HG03469 (cell line): Measurements from ENCODE around the gene BACH2.
"Not testable (repeated sequence)": the region's sequence is repeated elsewhere in the genome, so short reads cannot be mapped to it uniquely, and the experiment has no call there.

Source experiments
- ATAC-seq: cut with Tn5 transposase; IDR thresholded peaks from one replicate; pipeline ENCODE4 v1.9.1; 2021; ENCODE audit warnings: mild to moderate bottlenecking, moderate library complexity, moderate number of reproducible peaks; ENCODE audit not compliant: unreplicated experiment

Gene BACH2

DNA sequence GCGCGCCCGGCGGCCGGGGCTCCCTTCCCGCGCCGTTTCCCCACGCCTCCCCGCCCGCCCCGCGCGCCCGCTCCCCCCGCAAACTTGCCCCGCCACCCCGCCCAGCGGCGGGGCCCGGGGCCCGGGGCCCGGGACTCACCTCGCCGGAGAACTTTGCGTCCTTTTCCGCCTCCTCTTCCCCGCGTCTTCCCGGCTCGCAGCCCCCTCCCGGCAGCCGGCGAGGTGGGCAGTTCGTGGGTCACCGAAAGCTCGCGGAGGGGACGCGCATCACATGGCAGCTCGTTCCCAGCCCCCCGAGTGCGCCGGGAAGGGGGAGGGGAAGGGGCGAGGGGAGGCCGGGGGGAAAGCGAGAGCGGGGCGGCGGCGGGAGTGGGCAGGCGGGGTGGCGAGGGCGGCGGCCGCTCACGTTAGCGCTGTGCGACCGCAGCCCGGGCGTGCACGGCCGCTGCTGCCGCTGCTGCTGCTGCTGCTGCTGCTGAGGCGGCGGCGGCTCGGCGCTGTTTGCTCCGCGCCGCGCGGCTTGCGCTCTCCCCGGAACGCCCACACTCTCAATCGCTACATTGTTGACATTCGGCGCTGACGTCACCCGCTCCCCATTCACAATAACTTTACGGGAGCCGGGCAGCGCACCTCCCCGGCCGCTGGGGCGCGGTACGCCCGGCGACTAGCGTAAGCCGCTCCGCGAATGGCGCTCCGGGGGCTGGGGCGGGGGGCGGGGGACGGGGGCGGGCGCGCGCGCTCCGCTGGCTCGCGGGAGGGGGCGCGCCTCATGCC is at the start of gene BACH2:
Gene BACH2 (minus strand): TSS at position 503 of the 774 bp plus-strand sequence. CDS start 287,999 bp downstream, outside the sequence.
- peak; percentile 55 for ATAC-seq

DNA sequence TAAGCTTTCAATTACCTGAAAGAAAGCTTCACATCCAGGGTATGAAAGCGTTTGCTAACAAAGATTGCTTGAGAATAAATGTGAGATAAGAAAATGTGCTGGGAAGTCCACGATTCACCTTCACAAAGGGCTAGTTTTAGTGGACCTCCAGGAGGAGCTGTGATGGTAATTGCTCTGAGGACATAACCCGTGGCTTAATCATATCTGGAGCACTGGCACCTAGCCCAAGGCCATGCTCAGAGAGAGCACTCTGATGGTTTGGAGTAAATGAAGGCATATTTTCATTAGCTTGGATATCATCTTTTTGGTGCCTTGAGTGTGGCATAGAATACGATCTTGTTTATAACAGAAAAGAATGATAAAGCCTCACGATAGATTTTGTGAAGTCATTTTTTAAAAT is 46.9 kb upstream of the BACH2 start:
- ATAC-seq: no peak

DNA sequence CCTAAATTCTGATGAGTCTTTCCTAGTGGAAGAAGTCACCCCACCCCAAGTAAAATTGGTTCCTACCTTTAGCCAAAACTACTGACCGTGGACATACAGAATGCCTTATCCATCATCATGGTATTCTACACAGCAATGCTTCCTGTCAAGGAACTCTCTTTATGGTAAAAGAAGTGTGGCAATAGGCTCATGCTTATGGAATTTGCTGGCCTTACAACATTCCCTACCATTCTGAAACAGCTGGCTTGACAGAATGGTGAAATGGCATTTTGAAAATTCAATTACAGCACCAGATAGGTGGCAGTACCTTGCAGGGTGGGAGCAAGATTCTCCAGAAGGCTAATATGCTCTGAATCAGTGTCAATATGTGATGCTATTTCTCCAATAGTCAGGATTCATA is 41.8 kb upstream of the BACH2 start:
- ATAC-seq: no peak

DNA sequence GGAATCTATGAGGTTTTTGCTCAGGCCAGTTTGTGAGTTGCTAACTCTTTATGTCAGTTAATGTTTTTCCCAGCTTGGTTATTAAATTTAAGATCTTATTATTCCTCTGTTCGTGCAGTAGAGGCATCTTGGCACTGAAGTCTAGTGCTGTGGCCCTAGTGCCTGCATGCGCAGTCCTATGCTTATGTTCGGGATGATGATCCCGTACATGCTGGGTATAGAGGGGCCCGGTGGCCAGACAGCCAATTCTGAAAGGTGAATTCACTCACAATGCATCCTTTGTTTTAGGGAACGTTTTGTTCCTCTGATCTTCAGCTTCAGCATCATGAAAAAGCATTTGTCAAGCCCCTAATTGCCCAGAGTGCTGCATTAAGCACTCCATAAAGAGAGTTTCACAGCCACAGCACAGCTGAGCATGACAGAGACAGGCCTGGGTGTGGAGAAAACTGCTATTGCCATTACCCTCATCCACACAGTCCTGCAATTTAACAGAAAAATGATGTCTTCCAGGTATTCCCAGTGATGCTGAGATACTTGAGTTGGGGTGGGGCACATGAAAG is 39.8 kb upstream of the BACH2 start:
- no peak for ATAC-seq

DNA sequence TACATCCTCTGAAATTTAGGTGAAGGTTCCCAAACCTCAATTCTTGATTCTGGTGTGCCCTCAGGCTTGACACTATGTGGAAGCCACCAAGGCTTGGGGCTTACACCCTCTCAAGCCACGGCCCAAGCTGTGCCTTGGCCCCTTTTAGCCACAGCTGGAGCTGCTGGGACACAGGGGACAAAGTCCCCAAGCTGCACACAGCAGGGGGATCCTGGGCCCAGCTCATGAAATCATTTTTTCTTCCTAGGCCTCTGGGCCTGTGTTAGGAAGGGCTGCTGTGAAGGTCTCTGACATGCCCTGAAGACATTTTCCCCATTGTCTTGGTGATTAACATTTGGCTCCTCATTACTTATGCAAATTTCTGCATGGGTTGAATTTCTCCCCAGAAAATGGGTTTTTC is 37.3 kb upstream of the BACH2 start:
- no peak for ATAC-seq

DNA sequence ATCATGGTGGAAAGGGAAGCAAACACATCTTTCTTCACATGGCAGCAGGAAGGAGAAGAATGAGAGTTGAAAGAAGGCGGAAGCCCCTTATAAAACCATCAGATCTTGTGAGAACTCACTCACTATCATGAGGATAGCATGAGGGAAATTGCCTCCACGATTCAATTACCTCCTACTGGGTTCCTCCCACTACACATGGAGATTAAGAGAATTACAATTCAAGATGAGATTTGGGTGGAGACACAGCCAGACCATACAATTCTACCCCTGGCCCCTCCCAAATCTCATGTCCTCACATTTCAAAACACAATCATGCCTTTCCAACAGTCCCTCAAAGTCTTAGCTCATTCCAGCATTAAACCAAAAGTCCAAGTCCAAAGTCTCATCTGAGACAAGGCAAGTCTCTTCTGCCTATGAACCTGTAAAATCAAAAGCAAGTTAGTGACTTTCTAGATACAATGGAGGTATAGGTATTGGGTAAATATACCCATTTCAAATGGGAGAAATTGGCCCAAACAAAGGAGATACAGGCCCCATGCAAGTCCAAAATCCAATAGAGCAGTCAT is 36.4 kb upstream of the BACH2 start:
- not testable (repeated sequence) for ATAC-seq

DNA sequence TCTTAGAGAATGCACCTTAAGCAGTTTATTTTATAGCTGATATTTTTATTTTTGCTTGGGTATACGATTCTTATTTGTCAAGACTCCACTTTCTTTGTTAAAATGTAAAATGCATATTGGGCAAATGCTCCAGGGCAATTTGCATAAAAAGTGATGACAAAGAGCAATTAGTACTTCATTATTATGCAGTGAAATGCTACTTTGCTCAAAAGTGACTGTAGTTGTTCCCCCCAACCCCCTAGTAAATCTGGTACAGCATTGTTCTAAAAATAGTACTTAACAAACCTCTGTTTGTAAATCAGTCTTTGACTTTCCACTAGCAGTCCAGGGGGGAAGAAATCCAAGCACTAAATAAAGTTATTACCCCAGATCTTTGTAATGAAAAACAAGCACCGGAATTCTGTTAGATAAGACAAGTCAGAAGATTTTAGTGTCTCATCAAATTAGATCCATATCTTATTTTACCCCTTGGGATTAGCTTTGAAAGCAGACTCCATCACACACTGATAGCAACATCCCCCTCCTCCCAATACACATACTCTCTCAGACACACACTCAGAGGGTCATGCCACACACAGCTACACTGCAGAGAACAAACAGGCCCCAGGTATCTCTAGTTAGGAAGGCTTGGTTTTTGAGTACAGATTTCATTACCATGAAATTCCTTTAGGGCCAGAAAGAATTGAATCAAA is 32.9 kb upstream of the BACH2 start:
- ATAC-seq: no peak

DNA sequence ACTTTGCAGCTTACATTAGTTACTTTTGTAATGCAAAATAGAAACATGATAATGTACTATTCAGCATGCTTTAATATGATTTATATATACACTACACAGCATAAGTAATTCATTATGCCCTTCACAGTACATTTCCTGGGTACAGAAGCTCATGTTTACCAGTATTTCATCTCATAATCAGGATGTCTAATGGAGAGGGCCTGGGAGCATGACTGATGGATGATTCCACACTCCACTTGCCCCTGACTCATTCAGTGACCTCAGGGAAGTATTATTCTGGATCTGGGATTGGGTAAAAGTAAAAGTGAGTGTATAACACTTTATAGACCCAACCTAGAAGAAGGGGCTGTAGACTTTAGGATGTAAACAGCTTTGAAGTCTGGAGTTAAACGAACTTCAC is 31.4 kb upstream of the BACH2 start:
- no peak for ATAC-seq

DNA sequence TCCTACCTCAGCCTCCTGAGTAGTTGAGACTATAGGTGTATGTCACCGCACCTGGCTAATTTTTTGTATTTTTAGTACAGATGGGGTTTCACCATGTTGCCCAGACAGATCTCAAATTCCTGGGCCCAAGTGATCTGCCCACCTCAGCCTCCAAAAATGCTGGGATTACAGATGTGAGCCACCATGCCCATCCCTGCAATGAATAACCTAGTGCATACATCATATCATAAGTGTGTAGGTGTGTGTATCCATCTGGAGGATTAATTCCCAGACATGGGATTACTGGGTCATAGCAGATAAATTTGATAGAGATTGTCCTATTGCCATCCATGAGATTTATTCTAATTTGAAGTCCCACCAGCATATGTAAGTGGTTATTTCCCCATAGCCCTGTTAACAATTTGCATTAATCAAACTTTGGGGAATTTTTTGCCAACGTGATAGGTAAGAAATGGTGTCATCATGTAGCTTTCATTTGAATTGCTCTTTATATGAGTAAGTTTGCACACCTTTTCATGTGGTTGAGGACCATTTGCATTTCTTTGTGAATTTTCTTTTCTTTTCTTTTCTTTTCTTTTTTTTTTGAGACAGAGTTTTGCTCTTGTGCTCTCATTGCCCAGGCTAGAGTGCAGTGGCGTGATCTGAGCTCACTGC is 29.9 kb upstream of the BACH2 start:
- no peak for ATAC-seq

DNA sequence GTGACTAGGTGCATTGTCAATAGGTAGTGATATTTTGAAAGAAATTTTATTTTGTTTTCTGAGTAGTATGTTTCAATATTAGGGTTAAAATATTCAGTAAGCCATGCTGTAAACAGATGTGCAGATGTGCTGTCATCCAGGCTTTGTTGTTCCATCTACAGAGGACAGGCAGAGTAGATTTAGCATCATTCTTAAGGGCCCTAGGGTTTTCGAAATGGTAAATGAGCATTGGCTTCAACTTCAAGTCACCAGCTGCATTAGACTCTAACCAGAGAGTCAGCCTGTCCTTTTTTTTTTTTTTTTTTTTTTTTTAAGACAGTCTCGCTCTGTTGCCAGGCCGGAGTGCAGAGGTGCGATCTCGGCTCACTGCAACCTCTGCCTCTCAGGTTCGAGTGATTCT is 27.1 kb upstream of the BACH2 start:
- ATAC-seq: no peak

DNA sequence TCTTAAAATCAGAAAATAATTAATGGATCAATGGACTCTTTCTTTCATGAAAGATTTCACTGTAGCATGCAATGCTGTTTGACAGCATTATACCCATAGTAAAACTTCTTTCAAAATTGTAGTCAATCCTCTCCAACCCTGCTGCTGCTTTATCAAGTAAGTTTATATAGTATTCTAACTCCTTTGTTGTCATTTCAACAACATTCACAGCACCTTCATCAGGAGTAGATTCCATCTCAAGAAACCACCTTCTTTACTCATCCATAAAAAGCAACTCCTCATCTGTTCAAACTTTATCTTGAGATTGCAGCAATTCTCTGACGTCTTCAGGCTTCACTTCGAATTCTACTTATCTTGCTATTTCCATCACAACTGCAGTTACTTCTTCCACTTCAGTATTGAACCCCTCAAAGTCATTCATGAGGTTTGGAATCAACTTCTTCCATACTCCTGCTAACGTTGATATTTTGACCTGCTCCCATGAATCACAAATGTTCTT is 26.4 kb upstream of the BACH2 start:
- no peak for ATAC-seq

DNA sequence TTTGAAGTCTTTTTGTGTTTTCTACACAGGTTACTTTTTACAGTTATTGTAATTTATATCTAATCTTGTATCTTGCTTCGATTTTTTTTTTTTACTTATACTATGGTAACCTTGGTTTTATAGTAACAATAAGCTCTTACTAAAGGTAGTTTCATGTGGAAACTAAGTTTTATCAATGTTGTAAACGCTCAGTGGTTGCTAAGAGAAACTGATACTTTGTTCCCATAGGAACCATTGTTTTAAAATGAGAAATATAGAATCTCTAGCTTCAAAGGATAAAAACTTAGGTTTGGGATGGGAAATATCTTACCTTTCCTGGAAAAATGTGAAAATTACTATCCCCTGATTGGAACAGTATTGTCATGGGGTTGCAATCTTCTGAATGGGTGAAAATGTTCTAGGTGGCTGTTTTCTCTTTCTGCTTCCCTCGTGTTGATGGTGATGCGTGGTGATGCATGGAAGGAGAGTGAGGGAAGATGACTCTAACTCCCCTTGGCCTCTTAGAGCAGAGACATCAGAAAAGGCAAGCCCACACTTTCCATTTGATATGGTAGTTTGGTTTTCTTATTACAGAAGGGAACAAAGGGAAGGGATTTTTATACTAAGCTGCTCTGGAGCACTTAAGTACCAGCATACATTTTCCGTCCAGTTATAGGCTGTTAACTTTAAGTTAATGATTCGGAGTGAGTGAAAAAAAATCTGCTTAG is 23.5 kb upstream of the BACH2 start:
- ATAC-seq: no peak

DNA sequence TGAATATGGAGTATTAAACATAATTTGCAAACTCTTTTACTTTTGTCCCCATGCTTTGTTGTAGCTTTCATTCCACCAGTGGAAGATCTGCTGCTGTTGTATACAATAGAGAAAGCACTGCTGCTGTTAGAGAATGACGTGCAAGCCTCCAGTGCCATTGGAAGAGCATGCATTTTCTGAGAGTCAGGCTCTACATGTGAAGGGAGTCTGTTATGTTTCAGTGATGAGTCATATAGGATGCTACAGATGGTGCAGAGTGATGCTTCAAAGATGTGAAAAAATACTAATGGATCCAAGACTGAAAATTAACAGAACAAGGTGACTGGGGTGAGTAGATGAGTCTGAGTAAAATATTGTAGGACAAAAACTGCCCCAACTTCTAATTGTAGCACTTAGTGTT is 22.4 kb upstream of the BACH2 start:
- ATAC-seq: no peak

DNA sequence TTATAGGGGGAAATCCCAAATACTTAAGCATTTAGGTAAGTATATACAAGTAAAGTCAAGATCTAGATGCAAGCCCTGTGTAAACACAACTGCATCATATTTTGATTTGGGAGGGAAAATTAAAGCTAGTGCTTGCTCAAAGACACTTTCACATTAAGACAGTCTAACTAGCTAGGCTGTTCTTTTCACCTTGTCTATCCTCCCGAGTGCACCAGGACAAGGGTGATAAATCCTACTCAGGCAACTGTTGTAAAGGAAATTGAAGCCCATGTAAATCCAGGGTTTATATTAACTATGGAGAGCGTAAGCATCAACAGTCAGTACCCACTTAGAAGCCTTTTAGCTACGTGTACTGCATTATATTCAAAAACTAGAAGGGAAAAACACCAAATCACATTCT is 19.3 kb upstream of the BACH2 start:
- ATAC-seq: no peak

DNA sequence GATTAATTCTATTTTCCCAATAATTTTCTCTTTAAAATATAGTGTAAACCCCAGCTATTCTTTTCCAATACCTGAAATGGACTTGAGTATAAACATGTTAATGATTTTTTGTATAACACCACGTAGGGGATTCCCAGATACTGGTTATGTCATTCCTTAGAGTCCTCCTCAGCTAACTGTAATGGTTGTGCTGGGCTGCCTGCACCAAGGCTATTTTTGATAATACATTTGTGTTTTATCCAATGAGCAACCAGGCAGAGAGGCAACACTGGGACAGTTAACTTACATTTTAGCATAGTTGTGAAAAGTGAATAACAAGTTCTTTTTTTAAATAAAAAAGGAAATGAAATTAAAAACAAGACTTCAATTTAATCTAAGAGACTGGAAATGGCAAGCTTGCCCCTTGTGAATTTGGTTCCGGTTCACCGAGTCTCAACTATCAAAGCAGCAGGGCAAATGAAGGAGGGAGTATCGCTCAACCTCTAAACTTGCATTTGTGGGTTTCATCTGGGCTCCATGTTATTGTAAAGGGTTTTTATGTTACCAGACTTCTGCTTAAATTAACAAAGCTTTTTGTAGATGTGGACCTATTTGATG is 18.8 kb upstream of the BACH2 start:
- ATAC-seq: no peak

DNA sequence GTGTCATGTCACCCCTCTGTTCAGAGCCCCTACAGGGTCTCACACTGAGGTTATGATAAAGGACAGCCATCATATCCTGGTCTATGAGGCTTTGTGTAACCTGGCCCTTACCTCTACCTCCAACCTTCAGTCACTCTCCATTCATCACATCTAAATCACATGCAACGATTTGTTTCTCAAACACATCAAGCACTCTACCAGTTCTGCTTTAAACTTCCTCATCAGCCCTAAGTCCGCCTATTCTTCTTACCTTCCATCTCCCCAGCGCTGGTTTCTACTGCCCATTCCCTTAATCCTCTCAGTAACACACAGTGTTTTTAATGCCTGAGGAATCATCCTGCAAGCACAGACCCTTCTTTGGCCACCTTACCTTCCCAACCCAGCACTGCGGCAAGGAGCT is 17.9 kb upstream of the BACH2 start:
- no peak for ATAC-seq

DNA sequence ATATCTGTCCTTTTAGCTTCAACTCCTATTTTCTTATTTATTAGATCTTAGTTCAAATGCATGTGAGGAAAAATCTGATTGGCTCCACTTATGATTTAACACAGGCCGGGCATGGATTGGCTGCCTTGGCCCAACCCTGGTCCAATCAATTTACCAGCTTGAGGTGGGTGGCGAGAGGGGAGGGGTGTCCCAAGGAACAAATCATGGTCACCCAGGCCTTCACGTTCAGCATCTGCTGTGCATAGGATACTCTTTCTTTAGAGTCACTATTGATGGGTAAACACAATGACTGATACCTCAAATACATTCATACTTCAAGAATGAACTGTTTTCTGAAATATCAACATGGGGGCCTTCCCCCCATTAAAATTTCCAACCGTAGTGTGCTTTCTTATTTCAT is 14.9 kb upstream of the BACH2 start:
- no peak for ATAC-seq

DNA sequence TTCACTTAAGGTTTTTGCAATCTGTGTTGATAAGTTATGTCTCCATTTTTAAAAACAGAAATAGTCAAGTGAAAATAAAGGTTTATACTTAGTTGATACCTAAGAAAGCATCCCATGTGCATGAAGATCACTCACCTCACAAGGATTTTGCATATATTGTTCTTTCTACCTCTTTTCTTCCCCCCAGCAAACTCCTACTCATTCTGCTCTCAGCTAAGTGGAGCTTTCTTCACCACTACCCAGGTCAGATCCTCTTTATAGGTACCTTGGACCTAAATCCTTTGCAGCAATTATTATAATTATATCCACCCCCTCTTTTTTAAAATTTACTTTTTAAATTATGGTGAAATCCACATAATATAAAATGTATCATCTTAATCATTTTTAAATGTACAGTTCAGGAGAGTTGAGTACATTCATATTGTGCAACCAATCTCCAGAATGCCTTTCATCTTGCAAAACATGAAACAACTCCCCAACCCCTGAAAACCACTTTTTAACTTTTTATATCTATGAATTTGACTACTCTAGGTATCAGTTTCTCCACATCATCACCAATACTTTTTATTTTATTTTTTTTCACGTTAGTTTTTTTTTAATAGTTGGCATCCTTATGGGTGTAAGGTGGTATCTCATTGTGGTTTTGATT is 9.3 kb upstream of the BACH2 start:
- ATAC-seq: no peak

DNA sequence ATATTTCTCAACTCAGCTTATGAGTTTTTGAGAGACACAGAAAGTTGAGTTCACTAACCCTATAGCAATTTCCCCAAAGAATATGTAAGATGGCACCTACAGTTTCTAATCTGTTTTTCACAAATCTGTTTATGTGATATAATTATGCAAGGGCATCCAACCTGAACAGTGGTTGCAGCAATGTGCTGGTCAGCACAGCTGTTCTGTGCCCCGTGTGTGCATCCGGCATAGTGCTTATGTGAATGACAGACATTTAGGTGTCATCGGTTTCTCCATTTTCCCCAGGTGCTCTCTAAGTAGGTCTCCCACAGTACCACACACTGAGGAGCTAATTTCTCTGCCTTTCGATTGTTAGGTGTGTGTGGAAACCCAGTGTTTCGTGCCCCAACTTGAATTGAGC is 7.7 kb upstream of the BACH2 start:
- ATAC-seq: no peak

DNA sequence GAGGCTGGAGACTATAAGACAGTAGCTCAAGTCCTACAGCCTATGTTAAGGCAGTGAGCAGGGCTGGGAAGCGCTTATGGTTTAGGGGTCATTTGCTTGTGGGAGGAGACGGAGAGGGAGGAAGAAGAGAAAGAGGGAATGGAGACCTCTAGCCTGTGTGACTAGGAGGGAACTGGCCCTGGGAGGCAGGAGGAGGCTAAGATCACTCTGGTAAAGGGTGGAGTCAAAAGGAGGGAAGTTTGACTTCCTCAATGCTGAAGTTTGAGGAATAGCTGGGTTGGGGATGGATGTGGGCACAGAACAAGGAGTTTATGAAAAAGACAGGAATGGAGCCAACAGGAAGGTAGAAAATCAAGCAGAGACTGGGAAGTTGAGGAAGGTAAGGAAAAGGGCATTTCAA is 6.4 kb upstream of the BACH2 start:
- no peak for ATAC-seq
